ENCODE results near the gene UQCR11.

GRCh38 chr19:1576242-1577089 lies 28.8 kb downstream of the UQCR11 start:
- TF ChIP-seq, protein P1, sequence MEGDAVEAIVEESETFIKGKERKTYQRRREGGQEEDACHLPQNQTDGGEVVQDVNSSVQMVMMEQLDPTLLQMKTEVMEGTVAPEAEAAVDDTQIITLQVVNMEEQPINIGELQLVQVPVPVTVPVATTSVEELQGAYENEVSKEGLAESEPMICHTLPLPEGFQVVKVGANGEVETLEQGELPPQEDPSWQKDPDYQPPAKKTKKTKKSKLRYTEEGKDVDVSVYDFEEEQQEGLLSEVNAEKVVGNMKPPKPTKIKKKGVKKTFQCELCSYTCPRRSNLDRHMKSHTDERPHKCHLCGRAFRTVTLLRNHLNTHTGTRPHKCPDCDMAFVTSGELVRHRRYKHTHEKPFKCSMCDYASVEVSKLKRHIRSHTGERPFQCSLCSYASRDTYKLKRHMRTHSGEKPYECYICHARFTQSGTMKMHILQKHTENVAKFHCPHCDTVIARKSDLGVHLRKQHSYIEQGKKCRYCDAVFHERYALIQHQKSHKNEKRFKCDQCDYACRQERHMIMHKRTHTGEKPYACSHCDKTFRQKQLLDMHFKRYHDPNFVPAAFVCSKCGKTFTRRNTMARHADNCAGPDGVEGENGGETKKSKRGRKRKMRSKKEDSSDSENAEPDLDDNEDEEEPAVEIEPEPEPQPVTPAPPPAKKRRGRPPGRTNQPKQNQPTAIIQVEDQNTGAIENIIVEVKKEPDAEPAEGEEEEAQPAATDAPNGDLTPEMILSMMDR (IDR thresholded peaks at IDR 0.05), result no peak
- TF ChIP-seq ZFX (IDR thresholded peaks at IDR 0.05; ENCODE audit: borderline replicate concordance), result no peak

Measured in 22Rv1 (cell line).